IMR-90 (cell line): ENCODE results near the gene KLHDC10. TPM values are rescaled to one million over a fixed set of nuclear protein-coding genes. Genes with fewer than 3 reads are reported as not detected.

Experiments
- ATAC-seq: fragments of 200-7000 bp; cut with Tn5 transposase; 2 replicates; pipeline ENCODE4 v1.9.1; 2020; ENCODE audit warnings: low read depth, mild to moderate bottlenecking, moderate library complexity
- BruUV-seq: library from RNA; stranded (reverse); fragments of 400-500 nt; replicated peaks from 2 replicates; lab custom pipeline; 2021; lab: Mats Ljungman, UMichigan
- CTCF ChIA-PET: fragments of 300-600 bp; formaldehyde crosslinking; extraction: SDS; loops from one replicate; lab custom pipeline; 2021; ENCODE audit warnings: antibody characterized with exemption; lab: Yijun Ruan, JAX
- POLR2A ChIA-PET: fragments of 300-600 bp; sonication (Branson Sonifier 250); formaldehyde crosslinking; loops from one replicate; lab custom pipeline; 2022; ENCODE audit warnings: antibody characterized with exemption; ENCODE audit not compliant: unreplicated experiment; lab: Charles Lee
- DNase-seq: peaks from one replicate; pipeline ENCODE4 v3.0.0; 2013
- H2AFZ ChIP-seq: replicated peaks from 2 replicates; pipeline ENCODE3; 2013; ENCODE audit warnings: low read length, mild to moderate bottlenecking; ENCODE audit not compliant: poor library complexity
- H2AK5ac ChIP-seq: 2 replicates; pipeline ENCODE4 v1.6.1; 2013; ENCODE audit warnings: low read depth, low read length, inconsistent platforms
- H2AK9ac ChIP-seq: replicated peaks from 2 replicates; pipeline ENCODE3; 2013; ENCODE audit warnings: mild to moderate bottlenecking, low read depth, low read length, moderate library complexity; ENCODE audit not compliant: poor library complexity
- H2BK120ac ChIP-seq: 2 replicates; pipeline ENCODE4 v1.6.1; 2013; ENCODE audit warnings: low read depth, low read length, inconsistent platforms
- H2BK15ac ChIP-seq: 3 replicates; pipeline ENCODE4 v1.6.1; 2013; ENCODE audit warnings: low read depth, low read length, inconsistent platforms
- H2BK20ac ChIP-seq: 2 replicates; pipeline ENCODE4 v1.6.1; 2013; ENCODE audit warnings: low read depth, mild to moderate bottlenecking, inconsistent platforms, low read length, moderate library complexity
- H2BK5ac ChIP-seq: 2 replicates; pipeline ENCODE4 v1.6.1; 2013; ENCODE audit warnings: mild to moderate bottlenecking, low read depth, low read length, inconsistent platforms; ENCODE audit not compliant: poor library complexity, severe bottlenecking
- H3K14ac ChIP-seq: replicated peaks from 2 replicates; pipeline ENCODE4 v1.6.1; 2013; ENCODE audit warnings: low read depth, low read length, inconsistent platforms
- H3K18ac ChIP-seq: 2 replicates; pipeline ENCODE4 v1.6.1; 2013; ENCODE audit warnings: low read depth, low read length, control low read depth
- H3K23ac ChIP-seq: 2 replicates; pipeline ENCODE4 v1.6.1; 2013; ENCODE audit warnings: low read depth, low read length, inconsistent platforms
- H3K27ac ChIP-seq: 2 replicates; pipeline ENCODE4 v1.5.1; 2013; ENCODE audit warnings: mild to moderate bottlenecking, control low read depth, low read length; ENCODE audit not compliant: insufficient read depth
- H3K27me3 ChIP-seq: 2 replicates; pipeline ENCODE4 v1.6.1; 2013; ENCODE audit warnings: low read length; ENCODE audit not compliant: control insufficient read depth, insufficient read depth
- H3K36me3 ChIP-seq: 2 replicates; pipeline ENCODE4 v1.6.1; 2013; ENCODE audit warnings: low read length, mixed read lengths; ENCODE audit not compliant: control insufficient read depth, insufficient read depth
- H3K4ac ChIP-seq: 2 replicates; pipeline ENCODE4 v1.6.1; 2013; ENCODE audit warnings: low read depth, low read length, inconsistent platforms
- H3K4me1 ChIP-seq: 2 replicates; pipeline ENCODE4 v1.6.1; 2013; ENCODE audit warnings: low read length, mixed read lengths; ENCODE audit not compliant: control insufficient read depth, insufficient read depth
- H3K4me2 ChIP-seq: 2 replicates; pipeline ENCODE4 v1.6.1; 2013; ENCODE audit warnings: low read depth, mild to moderate bottlenecking, control low read depth, low read length, moderate library complexity
- H3K4me3 ChIP-seq: 2 replicates; pipeline ENCODE4 v1.5.1; 2013; ENCODE audit warnings: low read depth, mild to moderate bottlenecking, control low read depth, low read length, moderate library complexity; ENCODE audit not compliant: insufficient read depth
- H3K56ac ChIP-seq: 2 replicates; pipeline ENCODE4 v1.6.1; 2013; ENCODE audit warnings: low read length, inconsistent platforms; ENCODE audit not compliant: insufficient read depth; ENCODE audit errors: extremely low read depth
- H3K79me1 ChIP-seq, 2 experiments: 2 replicates each; pipeline ENCODE4 v1.6.1; 2013; ENCODE audit warnings: low read length in 2 of 2, inconsistent platforms in 1 of 2, low read depth in 1 of 2
- H3K9ac ChIP-seq: 2 replicates; pipeline ENCODE4 v1.6.1; 2013; ENCODE audit warnings: low read depth, low read length, control low read depth
- H3K9me1 ChIP-seq: 2 replicates; pipeline ENCODE4 v1.6.1; 2013; ENCODE audit warnings: low read length, inconsistent platforms; ENCODE audit not compliant: insufficient read depth
- H3K9me3 ChIP-seq: 2 replicates; pipeline ENCODE4 v1.6.1; 2013; ENCODE audit warnings: low read length; ENCODE audit not compliant: control insufficient read depth, insufficient read depth
- H4K20me1 ChIP-seq: 2 replicates; pipeline ENCODE4 v1.6.1; 2013; ENCODE audit warnings: low read length, inconsistent platforms; ENCODE audit not compliant: insufficient read depth
- H4K5ac ChIP-seq: 2 replicates; pipeline ENCODE4 v1.6.1; 2013; ENCODE audit warnings: mild to moderate bottlenecking, low read depth, low read length, control low read depth
- H4K8ac ChIP-seq, 2 experiments: 2 replicates each; pipeline ENCODE4 v1.6.1; 2013; ENCODE audit warnings: low read depth in 2 of 2, low read length in 2 of 2, control low read depth in 1 of 2, inconsistent platforms in 1 of 2
- H4K91ac ChIP-seq: 2 replicates; pipeline ENCODE4 v1.6.1; 2013; ENCODE audit warnings: low read depth, low read length, inconsistent platforms; ENCODE audit not compliant: insufficient read depth
- MAFK ChIP-seq: IDR thresholded peaks from 2 replicates; pipeline ENCODE4 v1.6.1; 2012; ENCODE audit warnings: low read depth, low read length, improper control_type of control experiment
- MXI1 ChIP-seq: IDR thresholded peaks from 2 replicates; pipeline ENCODE4 v1.6.1; 2012; ENCODE audit warnings: low read depth, mild to moderate bottlenecking, low read length, moderate library complexity, borderline replicate concordance
- RAD21 ChIP-seq: IDR thresholded peaks from 2 replicates; pipeline ENCODE4 v1.6.1; 2012; ENCODE audit warnings: low read length, improper control_type of control experiment
- RCOR1 ChIP-seq: IDR thresholded peaks from 2 replicates; pipeline ENCODE4 v1.6.1; 2012; ENCODE audit warnings: mild to moderate bottlenecking, low read length, improper control_type of control experiment; ENCODE audit not compliant: insufficient replicate concordance
- WGBS, 2 experiments: methylation state at CpG; one replicate each; pipeline versions ENCODE4 v1.1.5 to v1.1.7; 2013; ENCODE audit warnings: missing lambda C conversion rate in 2 of 2; ENCODE audit not compliant: insufficient read length in 1 of 2; ENCODE audit errors: extremely low coverage in 2 of 2; 5-methylcytosine and 5-hydroxymethylcytosine counted together
- dilution Hi-C: fragments of 300-500 bp; cut with HindIII; formaldehyde crosslinking; loops from one replicate; pipeline ENCODE4 v1.14.3; 2018; ENCODE audit warnings: low sequenced_read_pairs; ENCODE audit not compliant: unreplicated experiment
- in situ Hi-C: fragments of 300-500 bp; cut with MboI; formaldehyde crosslinking; loops from 3 replicates; pipeline ENCODE4 v1.14.3; 2019; ENCODE audit warnings: low sequenced_read_pairs, inconsistent platforms, mixed read lengths
- intact Hi-C: fragments of 100-400 bp; cut with micrococcal nuclease; formaldehyde crosslinking; loops from 2 replicates; pipeline ENCODE4 v1.10.0; 2022
- polyA plus RNA-seq, 3 experiments: library from polyadenylated mRNA; depleted of rRNA; stranded (reverse); fragments of >200 nt; gene quantifications; 2 replicates each; pipeline ENCODE4 v1.2.3, GENCODE V29; 2012; ENCODE audit warnings: low replicate concordance in 1 of 3
- total RNA-seq: library from RNA; depleted of rRNA; stranded (reverse); fragments of >200 nt; gene quantifications from 2 replicates; pipeline ENCODE4 v1.2.3, GENCODE V29; 2012

The KLHDC10 gene
- total and polyA plus RNA-seq, 2 of the 4 experiments (the other 2 are of a cell fraction): 12.4 to 27.1 TPM

GRCh38 chr7:130154131-130154500, 83.8 kb downstream of the KLHDC10 start:
- H4K91ac ChIP-seq: no peak overlapping the region
- H3K4me1 ChIP-seq: no peaks in the 10 kb centered on the region
- no peaks in the 10 kb centered on the region for H3K27me3 ChIP-seq
- H2AK5ac ChIP-seq: no peak overlapping the region; the same call in 1 of the 2 replicates
- dilution Hi-C loops (no loop called here), intact Hi-C loops (no loop called here), in situ Hi-C loops (no loop called here)
- no peaks in the 10 kb centered on the region for H4K20me1 ChIP-seq
- no peak overlapping the region for H3K56ac ChIP-seq
- H3K9me1 ChIP-seq: peaks cover 11% of the 10 kb centered on the region
- H4K5ac ChIP-seq: no peak overlapping the region
- peak overlapping the region; percentile 51 for H2AFZ ChIP-seq
- no peak overlapping the region for H2BK15ac ChIP-seq
- no peak overlapping the region for H3K4me3 ChIP-seq
- H3K18ac ChIP-seq: no peak overlapping the region
- no peak for TF ChIP-seq RCOR1
- TF ChIP-seq RAD21: no peak
- TF ChIP-seq MXI1: no peak
- no peak for TF ChIP-seq MAFK
- no peak overlapping the region for H2AK9ac ChIP-seq
- no peak overlapping the region for H2BK5ac ChIP-seq
- DNase-seq (no peak), ATAC-seq (no peak)
- no peak overlapping the region for H3K4ac ChIP-seq
- ChIA-PET POLR2A (no interaction called here), CTCF (no interaction called here)
- H3K9ac ChIP-seq: no peak overlapping the region
- H3K23ac ChIP-seq: no peak overlapping the region
- no peak overlapping the region for H3K14ac ChIP-seq
- H3K79me1 ChIP-seq: no peaks in the 10 kb centered on the region
- H4K8ac ChIP-seq: no peak overlapping the region
- H2BK20ac ChIP-seq: no peak overlapping the region
- no peaks in the 10 kb centered on the region for H3K36me3 ChIP-seq
- H2BK120ac ChIP-seq: no peak overlapping the region
- no TSS peak for BruUV-seq
- no peak overlapping the region for H3K27ac ChIP-seq
- 18% methylated on average over 2 of the region's 6 CpGs; no CpG with 5 or more reads in 1 of the 2 experiments for WGBS, 2 experiments
- H3K9me3 ChIP-seq: peaks cover 3% of the 10 kb centered on the region; the same call in 1 of the 2 replicates
- no peak overlapping the region for H3K4me2 ChIP-seq
